Hepatocyte (in vitro differentiated cells): ENCODE measurements around the gene DENND6A. TPM values are rescaled to one million over a fixed set of nuclear protein-coding genes. Genes with fewer than 3 reads are reported as not detected.

Experiments used
- DNase-seq: peaks from one replicate; pipeline ENCODE4 v3.0.0-alpha.2; 2016; ENCODE audit warnings: low spot score
- H2AFZ ChIP-seq: fragments of 200-600 bp; sonication (generic); 2 replicates; pipeline ENCODE4 v1.6.0; 2016; ENCODE audit warnings: antibody characterized with exemption, mild to moderate bottlenecking
- H3K27ac ChIP-seq: fragments of 200-600 bp; sonication (generic); 2 replicates; pipeline ENCODE4 v1.5.1; 2016; ENCODE audit warnings: mild to moderate bottlenecking
- H3K27me3 ChIP-seq: fragments of 200-600 bp; sonication (generic); 2 replicates; pipeline ENCODE4 v1.6.1; 2016
- H3K36me3 ChIP-seq: fragments of 200-600 bp; sonication (generic); replicated peaks from 2 replicates; pipeline ENCODE4 v1.5.1; 2016; ENCODE audit warnings: low read depth; ENCODE audit not compliant: insufficient read depth
- H3K4me1 ChIP-seq: fragments of 200-600 bp; sonication (generic); 2 replicates; pipeline ENCODE4 v1.5.1; 2016; ENCODE audit warnings: mild to moderate bottlenecking, moderate library complexity; ENCODE audit not compliant: insufficient read depth
- H3K4me2 ChIP-seq: fragments of 200-600 bp; sonication (generic); 2 replicates; pipeline ENCODE4 v1.6.0; 2016
- H3K4me3 ChIP-seq: fragments of 200-600 bp; sonication (generic); 2 replicates; pipeline ENCODE4 v1.5.1; 2016; ENCODE audit warnings: mild to moderate bottlenecking
- H3K79me2 ChIP-seq: fragments of 200-600 bp; sonication (generic); 2 replicates; pipeline ENCODE4 v1.6.0; 2017; ENCODE audit warnings: mild to moderate bottlenecking
- H3K9me2 ChIP-seq: fragments of 200-600 bp; sonication (generic); replicated peaks from 2 replicates; pipeline ENCODE4 v1.6.0; 2017; ENCODE audit warnings: mild to moderate bottlenecking; ENCODE audit not compliant: insufficient read depth
- H3K9me3 ChIP-seq: fragments of 200-600 bp; sonication (generic); 2 replicates; pipeline ENCODE4 v1.5.1; 2016; ENCODE audit warnings: low read depth, mild to moderate bottlenecking
- H4K20me1 ChIP-seq: fragments of 200-600 bp; sonication (generic); 2 replicates; pipeline ENCODE4 v1.6.0; 2016; ENCODE audit warnings: mild to moderate bottlenecking; ENCODE audit not compliant: insufficient read depth, poor library complexity, severe bottlenecking
- EZH2 ChIP-seq: fragments of 200-600 bp; sonication (generic); IDR thresholded peaks from 2 replicates; pipeline ENCODE4 v1.6.1; 2016; ENCODE audit warnings: antibody characterized with exemption, mild to moderate bottlenecking, borderline replicate concordance
- EZH2phosphoT487 ChIP-seq: fragments of 200-600 bp; sonication (generic); IDR thresholded peaks from one replicate; pipeline ENCODE4 v1.6.1; 2018; ENCODE audit warnings: antibody characterized with exemption, mild to moderate bottlenecking, low read depth, moderate library complexity; ENCODE audit not compliant: unreplicated experiment, severe bottlenecking
- WGBS: methylation state at CpG from one replicate; pipeline ENCODE4 v1.1.6; 2016; ENCODE audit warnings: low lambda C conversion rate; ENCODE audit errors: missing lambda C conversion rate; 5-methylcytosine and 5-hydroxymethylcytosine counted together
- polyA plus RNA-seq: library from polyadenylated mRNA; unstranded; fragments of >200 nt; fragmentation: Nextera tagmentation; extraction: Ambion mirVana; gene quantifications from 2 replicates; pipeline ENCODE4 v1.2.1, GENCODE V29; 2016
- total RNA-seq: library from RNA; depleted of rRNA; stranded (reverse); fragments of >200 nt; gene quantifications from 2 replicates; pipeline ENCODE4 v1.2.3, GENCODE V29; 2014
- TF ChIP-seq, protein P1 (sequence below): fragments of 200-600 bp; sonication (generic); IDR thresholded peaks from 2 replicates; pipeline ENCODE4 v1.5.1; 2016; ENCODE audit warnings: antibody characterized with exemption, mild to moderate bottlenecking; ENCODE audit not compliant: poor library complexity

Gene DENND6A
- total and polyA plus RNA-seq, 2 experiments from 2014 or later = 6.3 to 19.3 TPM

DNA sequence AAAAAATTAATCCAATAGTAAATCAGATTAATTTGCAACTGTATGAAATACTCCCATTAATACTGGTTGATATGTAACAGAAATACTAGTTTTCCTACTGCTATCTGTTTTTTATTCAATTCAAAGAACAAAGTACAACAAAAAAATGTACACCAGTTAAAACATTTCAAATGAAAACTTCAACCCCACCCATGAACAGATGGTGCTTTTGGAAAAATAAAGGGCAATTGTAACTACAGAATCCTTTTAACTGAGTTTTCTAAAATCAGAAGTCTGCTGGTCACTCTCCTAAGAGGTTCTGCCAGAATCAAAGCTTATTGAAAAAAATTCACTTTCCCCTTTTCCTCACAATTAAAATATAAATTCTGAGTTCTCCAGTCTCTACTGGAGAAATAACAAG lies 34.3 kb downstream of the DENND6A start:
- Histone ChIP-seq H3K4me3 (no peak overlapping the region), H4K20me1 (no peaks in the 10 kb centered on the region), H3K27me3 (no peaks in the 10 kb centered on the region), H3K27ac (no peak overlapping the region), H3K9me3 (no peaks in the 10 kb centered on the region), H2AFZ (no peak overlapping the region), H3K9me2 (no peaks in the 10 kb centered on the region), H3K4me1 (no peaks in the 10 kb centered on the region), H3K4me2 (no peak overlapping the region), H3K79me2 (no peaks in the 10 kb centered on the region), H3K36me3 (no peaks in the 10 kb centered on the region)
- TF ChIP-seq EZH2 (no peak), EZH2phosphoT487 (no peak)
- TF ChIP-seq, protein P1, sequence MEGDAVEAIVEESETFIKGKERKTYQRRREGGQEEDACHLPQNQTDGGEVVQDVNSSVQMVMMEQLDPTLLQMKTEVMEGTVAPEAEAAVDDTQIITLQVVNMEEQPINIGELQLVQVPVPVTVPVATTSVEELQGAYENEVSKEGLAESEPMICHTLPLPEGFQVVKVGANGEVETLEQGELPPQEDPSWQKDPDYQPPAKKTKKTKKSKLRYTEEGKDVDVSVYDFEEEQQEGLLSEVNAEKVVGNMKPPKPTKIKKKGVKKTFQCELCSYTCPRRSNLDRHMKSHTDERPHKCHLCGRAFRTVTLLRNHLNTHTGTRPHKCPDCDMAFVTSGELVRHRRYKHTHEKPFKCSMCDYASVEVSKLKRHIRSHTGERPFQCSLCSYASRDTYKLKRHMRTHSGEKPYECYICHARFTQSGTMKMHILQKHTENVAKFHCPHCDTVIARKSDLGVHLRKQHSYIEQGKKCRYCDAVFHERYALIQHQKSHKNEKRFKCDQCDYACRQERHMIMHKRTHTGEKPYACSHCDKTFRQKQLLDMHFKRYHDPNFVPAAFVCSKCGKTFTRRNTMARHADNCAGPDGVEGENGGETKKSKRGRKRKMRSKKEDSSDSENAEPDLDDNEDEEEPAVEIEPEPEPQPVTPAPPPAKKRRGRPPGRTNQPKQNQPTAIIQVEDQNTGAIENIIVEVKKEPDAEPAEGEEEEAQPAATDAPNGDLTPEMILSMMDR = no peak
- no peak for DNase-seq

DNA sequence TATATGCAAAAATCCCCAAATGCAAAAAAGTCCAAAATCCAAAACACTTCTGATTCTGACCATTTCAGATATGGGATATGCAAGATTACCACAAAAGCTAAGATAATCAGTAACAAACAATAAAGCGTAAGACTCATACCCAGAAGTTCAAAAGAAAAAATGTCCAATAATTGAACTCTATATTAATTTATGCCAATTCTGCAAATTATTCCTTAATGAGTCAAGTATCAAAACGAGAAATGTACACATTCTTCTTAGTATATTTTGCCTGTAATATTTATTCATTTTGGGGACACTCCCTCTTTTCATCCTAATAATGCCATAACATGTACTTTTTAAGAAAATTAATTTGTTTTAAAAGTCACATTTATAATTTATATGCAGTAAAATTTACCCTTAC lies 37.1 kb downstream of the DENND6A start:
- Histone ChIP-seq H3K4me3 (no peak overlapping the region), H4K20me1 (no peaks in the 10 kb centered on the region), H3K27ac (no peak overlapping the region), H3K9me2 (no peaks in the 10 kb centered on the region), H3K36me3 (no peaks in the 10 kb centered on the region), H3K9me3 (no peaks in the 10 kb centered on the region), H2AFZ (no peak overlapping the region), H3K27me3 (no peaks in the 10 kb centered on the region), H3K4me1 (no peaks in the 10 kb centered on the region), H3K4me2 (no peak overlapping the region), H3K79me2 (no peaks in the 10 kb centered on the region)
- no peak for DNase-seq
- whole genome bisulfite sequencing = 93% methylated on average over 2 of the region's 2 CpGs
- TF ChIP-seq, protein P1 = no peak
- TF ChIP-seq EZH2 = no peak
- no peak for TF ChIP-seq EZH2phosphoT487

- H3K9me2 ChIP-seq = no peaks in the 10 kb centered on the region
- no peak overlapping the region for H3K4me2 ChIP-seq
- H4K20me1 ChIP-seq = no peaks in the 10 kb centered on the region
- no peak overlapping the region for H3K4me3 ChIP-seq
- no peak overlapping the region for H3K27ac ChIP-seq
- H3K4me1 ChIP-seq = no peaks in the 10 kb centered on the region
- DNase-seq = no peak
- no peak for TF ChIP-seq EZH2
- WGBS = 100% methylated on average over 1 of the region's 1 CpG
- no peaks in the 10 kb centered on the region for H3K36me3 ChIP-seq
- H3K27me3 ChIP-seq = no peaks in the 10 kb centered on the region
- no peaks in the 10 kb centered on the region for H3K9me3 ChIP-seq
- no peaks in the 10 kb centered on the region for H3K79me2 ChIP-seq
- no peak overlapping the region for H2AFZ ChIP-seq
Observed at GRCh38 chr3:57654267-57654666, 38.6 kb downstream of the DENND6A start.

DNA sequence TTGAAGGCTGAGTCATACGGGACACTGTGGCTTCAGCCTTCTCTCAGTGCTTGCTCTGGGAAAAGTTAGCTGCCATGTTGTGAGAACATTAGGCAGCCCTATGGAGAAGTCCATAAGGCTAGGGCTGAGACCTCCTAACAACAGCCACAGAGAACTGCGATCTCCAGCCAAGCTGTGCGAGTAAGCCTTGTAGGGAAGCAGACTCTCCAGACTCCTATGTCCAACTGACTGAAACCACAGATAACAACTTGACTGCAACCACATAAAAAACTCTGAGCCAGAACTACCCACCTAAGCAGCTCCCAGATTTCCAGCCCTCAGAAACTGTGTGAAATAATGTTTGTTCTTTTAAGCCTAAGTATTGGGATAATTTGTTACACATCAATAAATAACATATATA lies 40.7 kb downstream of the DENND6A start:
- Histone ChIP-seq H2AFZ (no peak overlapping the region), H3K36me3 (no peaks in the 10 kb centered on the region), H4K20me1 (no peaks in the 10 kb centered on the region), H3K4me3 (no peak overlapping the region), H3K27ac (no peak overlapping the region), H3K9me2 (no peaks in the 10 kb centered on the region), H3K4me2 (no peak overlapping the region), H3K27me3 (no peaks in the 10 kb centered on the region), H3K4me1 (no peaks in the 10 kb centered on the region), H3K79me2 (peaks cover 7% of the 10 kb centered on the region), H3K9me3 (no peaks in the 10 kb centered on the region)
- DNase-seq = no peak
- no peak for TF ChIP-seq EZH2
- TF ChIP-seq EZH2phosphoT487 = no peak
- TF ChIP-seq, protein P1 = no peak
- 95% methylated on average over 3 of the region's 3 CpGs for WGBS
